Spleen (tissue), 7 donors: ENCODE results near the gene MED13L.

Experiments used
- CTCF ChIP-seq, 11 experiments: fragments of 200-600 bp in 7 of 11; fragments of 450-650 bp in 4 of 11; sonication (generic) in 4 of 11; IDR thresholded peaks in 8 of 11; conservative IDR thresholded peaks in 3 of 11; 1 replicate in 7 of 11; 2 replicates in 4 of 11; pipeline versions ENCODE4 v1.4.0 to v1.8.0; 2016 to 2021; ENCODE audit warnings: antibody characterized with exemption in 11 of 11, inconsistent platforms in 4 of 11, mild to moderate bottlenecking in 1 of 11
- POLR2A ChIP-seq, 3 donors: fragments of 450-650 bp; IDR thresholded peaks; one replicate each; pipeline ENCODE4 v1.5.1; 2017; ENCODE audit warnings: antibody characterized with exemption in 3 of 3, mild to moderate bottlenecking in 1 of 3
- donor health status: DM: no; HTN: no; CAD: no; lungs with moderate emphysema.
- donor health status: DM: no; HTN: no; CAD: no.
- donor health status: DM: no; HTN: no; CAD: no.

DNA sequence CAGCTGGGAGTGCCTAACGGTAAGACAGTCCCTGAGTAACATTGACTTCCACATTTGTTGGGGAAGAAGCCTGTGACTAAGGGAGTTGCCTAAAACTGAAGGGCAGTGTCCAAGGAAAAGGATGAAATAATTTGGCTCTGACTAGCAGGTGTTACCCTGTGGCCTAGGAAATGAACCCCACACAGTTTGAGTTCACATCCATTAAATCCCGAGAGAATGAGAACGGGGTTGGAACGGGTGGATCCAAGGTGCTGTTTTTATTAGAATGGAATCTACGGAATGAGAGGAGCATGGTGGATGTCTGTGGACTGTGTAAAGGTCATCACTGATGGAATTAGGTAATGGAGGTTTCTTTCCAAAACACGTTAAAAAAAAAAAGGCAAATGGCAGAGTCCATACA lies 324.0 kb downstream of the MED13L start:
- no peak for TF ChIP-seq POLR2A (IDR thresholded peaks at IDR 0.05)
- TF ChIP-seq CTCF (IDR thresholded peaks at IDR 0.05 in 8 of 11, conservative IDR thresholded peaks at IDR 0.05 in 3 of 11): no peak
